Measurements from ENCODE around the gene TMEM92.

TMEM92 gene

GRCh38 chr17:50262001-50262794 is 12.1 kb upstream of the TMEM92 start:
- FAIRE-seq = no peak

- no peak for FAIRE-seq
These were observed 10.7 kb upstream of the TMEM92 start for GRCh38 chr17:50263331-50264262.

GRCh38 chr17:50264263-50265113 is 9.8 kb upstream of the TMEM92 start:
- FAIRE-seq = no peak

- FAIRE-seq = no peak
These were observed 9.1 kb upstream of the TMEM92 start for GRCh38 chr17:50265212-50265611.

- FAIRE-seq = no peak
These were observed 8.5 kb upstream of the TMEM92 start for GRCh38 chr17:50265690-50266315.

- FAIRE-seq = no peak
These were observed 7.7 kb upstream of the TMEM92 start for GRCh38 chr17:50266384-50267073.

- FAIRE-seq = no peak
These were observed 7.0 kb upstream of the TMEM92 start for GRCh38 chr17:50267074-50267841.

- FAIRE-seq = no peak
These were observed 6.2 kb upstream of the TMEM92 start for GRCh38 chr17:50268026-50268425.

- no peak for FAIRE-seq
These were observed 5.5 kb upstream of the TMEM92 start for GRCh38 chr17:50268743-50269275.

GRCh38 chr17:50269477-50270434 is 4.5 kb upstream of the TMEM92 start:
- FAIRE-seq = no peak

GRCh38 chr17:50270435-50271362 is 3.6 kb upstream of the TMEM92 start:
- FAIRE-seq = no peak

- FAIRE-seq = peak; percentile 33
These were observed 2.9 kb upstream of the TMEM92 start for GRCh38 chr17:50271363-50271750.

GRCh38 chr17:50272246-50272645 is 2.0 kb upstream of the TMEM92 start:
- no peak for FAIRE-seq

GRCh38 chr17:50272711-50273653 is 1.3 kb upstream of the TMEM92 start:
- no peak for FAIRE-seq

- no peak for FAIRE-seq
These were observed 619 bp upstream of the TMEM92 start for GRCh38 chr17:50273654-50274040.

GRCh38 chr17:50274897-50275221 is 593 bp downstream of the TMEM92 start:
- FAIRE-seq = no peak

- FAIRE-seq = no peak
These were observed 1.0 kb downstream of the TMEM92 start for GRCh38 chr17:50275279-50275678.

Measured in endometrium (tissue), 2 donors.